Activated T-helper 2 cell treated with anti-CD3 and anti-CD28 coated beads, Interferon-gamma antibody, Interleukin-2, Interleukin-4, amounts not matched to agents 10 μg/mL and 5 μg/mL and 100 μg/mL, durations not matched to agents 14 hours and 24 hours and 36 hours (primary cell): Measurements from ENCODE around the gene PRKCA. TPM values are rescaled to one million over a fixed set of nuclear protein-coding genes. Genes with fewer than 3 reads are reported as not detected.

Source experiments
- DNase-seq: peaks from one replicate; pipeline ENCODE4 v3.0.0; 2021; ENCODE audit warnings: low spot score
- H3K27ac Mint-ChIP-seq: one replicate; pipeline ENCODE4 v1.8.0; 2021; ENCODE audit warnings: mixed read lengths
- H3K27me3 Mint-ChIP-seq: one replicate; pipeline ENCODE4 v1.8.0; 2021; ENCODE audit warnings: low read depth, mixed read lengths
- H3K36me3 Mint-ChIP-seq: one replicate; pipeline ENCODE4 v1.8.0; 2021; ENCODE audit warnings: low read depth, mixed read lengths
- H3K4me1 Mint-ChIP-seq: one replicate; pipeline ENCODE4 v1.8.0; 2021; ENCODE audit warnings: low read depth, mixed read lengths
- H3K4me3 Mint-ChIP-seq: one replicate; pipeline ENCODE4 v1.8.0; 2021; ENCODE audit warnings: low read depth, mild to moderate bottlenecking, moderate library complexity, mixed read lengths
- H3K9me3 Mint-ChIP-seq: one replicate; pipeline ENCODE4 v1.8.0; 2021; ENCODE audit warnings: mixed read lengths
- intact Hi-C: fragments of 100-400 bp; cut with micrococcal nuclease; formaldehyde crosslinking; loops from one replicate; pipeline ENCODE4 v1.15.1; 2023
- total RNA-seq: library from RNA; stranded (reverse); gene quantifications from 2 replicates; pipeline ENCODE4 v1.2.3, GENCODE V29; 2022

PRKCA gene
- total RNA-seq, 1 donor from 2014 or later, result 268 TPM

DNA sequence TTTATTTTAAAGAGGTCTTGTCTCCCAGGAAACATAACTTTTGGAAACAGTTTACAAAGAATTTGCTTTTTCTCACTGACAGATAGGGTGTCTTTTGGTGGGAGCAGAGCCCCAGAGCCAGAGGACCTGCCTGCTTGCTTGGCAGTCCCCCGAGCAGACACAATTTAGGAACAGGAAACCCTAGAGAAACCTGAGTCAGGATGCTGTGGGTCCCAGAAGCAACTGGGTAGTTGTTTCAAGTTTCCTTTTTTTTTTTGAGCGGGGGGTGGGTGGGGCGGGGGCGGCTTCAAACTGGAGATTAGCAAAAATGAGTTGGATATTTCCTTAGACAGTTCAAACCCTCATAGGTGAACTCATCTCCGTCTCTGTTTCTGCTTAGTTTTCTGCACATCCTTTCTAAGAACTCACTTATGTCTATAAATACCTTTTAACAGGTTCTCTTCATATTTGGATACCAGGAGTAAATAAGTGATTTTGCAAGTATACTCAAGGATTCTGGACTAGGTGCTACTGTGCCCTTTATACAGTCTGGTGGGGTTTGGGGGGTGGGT lies 135.1 kb downstream of the PRKCA start:
- peak overlapping the region; percentile 48 for H3K27ac Mint-ChIP-seq
- no peak overlapping the region for H3K4me3 Mint-ChIP-seq
- H3K9me3 Mint-ChIP-seq, result peaks cover 4% of the 10 kb centered on the region
- intact Hi-C loops, result no loop called here
- peaks cover 28% of the 10 kb centered on the region for H3K4me1 Mint-ChIP-seq
- no peak for DNase-seq
- H3K27me3 Mint-ChIP-seq, result no peaks in the 10 kb centered on the region
- H3K36me3 Mint-ChIP-seq, result peaks cover 28% of the 10 kb centered on the region

DNA sequence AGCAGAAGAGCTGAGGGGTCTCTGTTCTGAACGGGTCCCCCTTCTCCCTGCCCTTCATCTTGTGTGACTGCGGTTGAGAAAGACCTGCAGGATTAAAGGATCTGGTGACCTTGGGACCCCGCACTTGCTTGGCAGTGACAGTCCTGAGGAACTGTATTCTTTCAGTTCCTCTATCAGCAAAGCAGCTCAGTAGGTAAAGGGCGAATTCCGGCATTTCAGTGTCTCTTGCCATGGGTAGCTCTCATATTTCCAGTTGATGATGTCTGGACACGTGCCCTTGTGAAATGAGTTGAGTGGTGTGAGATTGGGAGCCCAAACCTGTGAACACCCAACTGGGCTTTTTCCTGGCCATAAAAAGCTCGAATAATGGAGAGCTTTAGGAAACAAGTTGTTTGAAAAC lies 135.7 kb downstream of the PRKCA start:
- H3K9me3 Mint-ChIP-seq, result peaks cover 4% of the 10 kb centered on the region
- no peak for DNase-seq
- H3K4me1 Mint-ChIP-seq, result peaks cover 29% of the 10 kb centered on the region
- H3K27me3 Mint-ChIP-seq, result no peaks in the 10 kb centered on the region
- intact Hi-C loops, result no loop called here
- H3K27ac Mint-ChIP-seq, result peak overlapping the region; percentile 48
- peaks cover 33% of the 10 kb centered on the region for H3K36me3 Mint-ChIP-seq
- no peak overlapping the region for H3K4me3 Mint-ChIP-seq

DNA sequence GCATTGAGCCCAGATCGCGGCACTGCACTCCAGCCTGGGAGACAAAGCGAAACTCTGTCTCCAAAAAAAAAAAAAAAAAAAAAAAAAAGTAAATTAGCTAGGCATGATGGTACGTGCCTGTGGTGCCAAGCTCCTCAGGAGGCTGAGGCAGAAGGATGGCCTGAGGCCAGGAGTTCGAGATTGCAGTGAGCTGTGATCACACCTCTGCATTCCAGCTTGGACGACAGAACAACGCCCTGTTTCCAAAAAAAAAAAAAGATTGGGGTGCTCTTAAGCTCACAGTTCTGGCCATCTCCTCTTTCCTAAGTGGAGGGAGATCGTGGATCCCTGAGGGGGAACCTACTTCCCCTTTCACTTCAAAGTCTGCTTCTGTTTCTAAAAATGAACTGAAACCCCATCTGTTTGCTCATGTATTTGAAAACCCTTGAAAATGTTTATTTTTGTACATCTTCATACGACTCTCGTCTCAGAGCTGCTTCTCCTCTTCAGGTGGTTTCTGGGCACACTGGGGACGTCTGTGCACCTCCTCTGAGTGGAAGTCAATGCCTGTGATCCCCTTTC lies 138.8 kb downstream of the PRKCA start:
- Mint-ChIP-seq H3K27ac (peak overlapping the region; percentile 4), H3K4me3 (no peak overlapping the region), H3K27me3 (no peaks in the 10 kb centered on the region), H3K36me3 (peaks cover 62% of the 10 kb centered on the region), H3K9me3 (peaks cover 4% of the 10 kb centered on the region), H3K4me1 (peaks cover 31% of the 10 kb centered on the region)
- intact Hi-C loops, result no loop called here
- DNase-seq, result no peak

DNA sequence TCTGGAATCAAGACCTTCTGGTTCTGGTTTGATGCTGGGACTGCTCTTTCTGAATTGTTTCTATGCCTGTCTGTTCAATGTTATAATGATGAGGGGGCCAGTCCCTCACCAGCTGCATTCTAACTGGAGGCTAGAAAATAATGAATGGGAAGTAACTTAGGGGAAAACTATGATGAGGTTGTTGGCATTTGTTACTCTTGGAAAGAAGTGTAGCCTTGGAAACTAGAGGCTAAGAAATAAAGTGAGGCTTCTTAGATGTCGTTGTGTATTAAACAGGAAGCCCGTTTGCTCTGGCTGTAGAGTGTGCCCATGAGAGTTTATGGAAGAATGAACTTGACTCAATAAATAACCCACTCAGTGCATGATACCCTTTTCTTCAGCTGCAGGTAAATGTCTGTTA lies 140.8 kb downstream of the PRKCA start:
- Mint-ChIP-seq H3K4me1 (peaks cover 32% of the 10 kb centered on the region), H3K4me3 (no peak overlapping the region), H3K27me3 (no peaks in the 10 kb centered on the region), H3K9me3 (peaks cover 4% of the 10 kb centered on the region), H3K27ac (peak overlapping the region; percentile 61), H3K36me3 (peaks cover 59% of the 10 kb centered on the region)
- no peak for DNase-seq
- intact Hi-C loops, result no loop called here

DNA sequence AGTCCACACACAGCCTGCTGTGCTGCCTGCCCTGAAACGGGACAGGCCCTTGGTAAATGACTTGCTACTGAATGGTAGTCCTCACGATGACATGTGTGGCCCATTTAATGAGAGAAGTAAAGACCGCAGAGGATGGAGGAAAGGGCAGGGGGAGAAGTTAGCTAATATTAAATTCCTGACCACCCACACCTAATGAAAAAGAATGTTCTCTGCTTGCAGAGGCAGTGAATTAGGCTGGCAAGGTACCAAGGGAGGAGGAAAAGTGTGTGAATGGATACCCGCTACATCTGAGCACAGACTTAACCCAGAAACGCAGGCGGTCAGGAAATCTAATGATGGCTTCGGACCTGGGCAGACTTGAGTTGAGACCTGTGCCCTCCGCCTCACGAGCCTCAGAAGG lies 141.2 kb downstream of the PRKCA start:
- no peaks in the 10 kb centered on the region for H3K27me3 Mint-ChIP-seq
- peaks cover 55% of the 10 kb centered on the region for H3K36me3 Mint-ChIP-seq
- intact Hi-C loops, result no loop called here
- no peak overlapping the region for H3K4me3 Mint-ChIP-seq
- no peaks in the 10 kb centered on the region for H3K9me3 Mint-ChIP-seq
- no peak for DNase-seq
- no peak overlapping the region for H3K27ac Mint-ChIP-seq
- H3K4me1 Mint-ChIP-seq, result peaks cover 28% of the 10 kb centered on the region

DNA sequence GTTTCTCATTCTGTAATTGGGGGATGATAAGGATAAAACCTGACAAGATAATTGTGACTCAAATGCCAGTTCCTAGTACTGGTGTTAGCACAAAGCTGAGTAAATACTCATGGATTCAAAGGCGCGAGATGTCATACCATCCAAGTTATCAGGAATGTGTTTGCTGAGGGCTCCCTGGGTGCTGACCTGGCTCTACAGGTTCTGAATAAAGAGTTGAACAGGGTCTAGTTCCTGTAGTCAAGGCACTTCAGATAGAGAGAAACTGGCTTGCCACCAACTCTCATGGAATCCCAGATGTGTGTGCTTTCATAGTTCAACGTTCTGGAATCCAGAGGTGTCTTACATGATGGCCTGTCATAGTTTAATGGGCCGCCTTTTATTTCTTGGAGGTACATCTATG lies 141.6 kb downstream of the PRKCA start:
- DNase-seq, result no peak
- Mint-ChIP-seq H3K27me3 (no peaks in the 10 kb centered on the region), H3K4me3 (no peak overlapping the region), H3K36me3 (peaks cover 55% of the 10 kb centered on the region), H3K9me3 (no peaks in the 10 kb centered on the region), H3K4me1 (peaks cover 28% of the 10 kb centered on the region), H3K27ac (no peak overlapping the region)
- intact Hi-C loops, result no loop called here

DNA sequence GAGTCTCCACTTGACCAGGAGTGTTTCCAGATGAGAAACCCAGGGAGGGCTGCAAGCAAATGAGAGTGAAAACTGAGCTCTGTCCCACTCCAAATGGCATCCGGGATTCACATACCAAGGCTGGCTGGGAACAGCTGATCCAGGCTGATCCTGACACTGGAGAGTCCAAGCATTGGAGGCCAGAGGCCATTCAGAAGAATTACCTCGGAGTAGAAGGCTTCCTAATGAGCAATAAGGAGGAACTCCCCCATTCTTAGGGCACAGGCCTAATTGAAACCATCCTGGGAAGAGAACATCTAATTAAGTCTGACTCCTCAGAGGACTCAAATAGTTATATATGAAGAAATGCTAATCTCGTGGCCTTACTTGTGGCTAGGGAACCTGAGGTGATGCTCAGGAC lies 142.8 kb downstream of the PRKCA start:
- Mint-ChIP-seq H3K27me3 (no peaks in the 10 kb centered on the region), H3K4me1 (peaks cover 36% of the 10 kb centered on the region), H3K4me3 (no peak overlapping the region), H3K36me3 (peaks cover 61% of the 10 kb centered on the region), H3K9me3 (no peaks in the 10 kb centered on the region), H3K27ac (no peak overlapping the region)
- DNase-seq, result no peak
- intact Hi-C loops, result no loop called here

DNA sequence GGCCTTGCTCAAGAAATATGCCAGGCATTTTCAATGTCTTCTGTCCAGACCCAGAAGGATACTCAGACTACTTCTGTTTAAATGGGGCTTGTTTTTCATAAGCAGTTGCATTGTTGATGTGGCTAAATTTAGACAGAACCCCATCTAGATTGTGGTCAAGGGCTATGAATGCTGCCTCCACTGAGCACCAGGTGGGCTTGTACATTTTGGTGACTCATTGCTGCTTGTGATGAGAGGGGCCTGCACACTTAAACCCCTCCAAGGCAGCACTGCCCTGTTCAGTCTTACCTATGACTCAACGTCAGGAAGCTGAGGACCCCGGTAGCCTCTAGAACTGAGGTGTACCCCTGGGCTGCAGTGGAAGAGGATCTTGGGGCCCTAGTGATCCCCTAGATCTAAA lies 144.0 kb downstream of the PRKCA start:
- Mint-ChIP-seq H3K36me3 (peaks cover 65% of the 10 kb centered on the region), H3K27ac (no peak overlapping the region), H3K27me3 (no peaks in the 10 kb centered on the region), H3K9me3 (no peaks in the 10 kb centered on the region), H3K4me1 (peaks cover 40% of the 10 kb centered on the region), H3K4me3 (no peak overlapping the region)
- no peak for DNase-seq
- intact Hi-C loops, result no loop called here

DNA sequence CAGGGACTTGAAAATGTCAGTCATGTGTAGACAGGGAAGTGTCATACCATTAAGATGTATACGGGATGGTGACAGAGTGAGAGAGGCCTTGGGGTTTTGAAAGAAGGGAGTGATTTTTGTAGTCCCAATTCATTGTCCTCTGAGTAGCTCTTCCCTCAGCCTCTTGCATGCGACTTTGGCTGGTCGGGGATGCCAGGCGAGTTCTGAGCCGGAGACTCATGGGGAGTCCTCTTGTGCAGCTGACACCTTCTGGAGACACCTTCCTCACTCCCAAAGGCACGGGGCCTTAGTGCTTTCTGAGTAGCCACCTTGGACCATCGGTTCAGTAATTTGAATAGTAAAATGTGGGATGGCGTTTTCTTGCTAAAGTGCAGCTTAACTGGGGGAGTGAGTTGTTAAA lies 144.7 kb downstream of the PRKCA start:
- H3K4me1 Mint-ChIP-seq, result peaks cover 42% of the 10 kb centered on the region
- no peak overlapping the region for H3K27ac Mint-ChIP-seq
- H3K36me3 Mint-ChIP-seq, result peaks cover 65% of the 10 kb centered on the region
- no peaks in the 10 kb centered on the region for H3K9me3 Mint-ChIP-seq
- no peak for DNase-seq
- intact Hi-C loops, result no loop called here
- H3K27me3 Mint-ChIP-seq, result no peaks in the 10 kb centered on the region
- no peak overlapping the region for H3K4me3 Mint-ChIP-seq

DNA sequence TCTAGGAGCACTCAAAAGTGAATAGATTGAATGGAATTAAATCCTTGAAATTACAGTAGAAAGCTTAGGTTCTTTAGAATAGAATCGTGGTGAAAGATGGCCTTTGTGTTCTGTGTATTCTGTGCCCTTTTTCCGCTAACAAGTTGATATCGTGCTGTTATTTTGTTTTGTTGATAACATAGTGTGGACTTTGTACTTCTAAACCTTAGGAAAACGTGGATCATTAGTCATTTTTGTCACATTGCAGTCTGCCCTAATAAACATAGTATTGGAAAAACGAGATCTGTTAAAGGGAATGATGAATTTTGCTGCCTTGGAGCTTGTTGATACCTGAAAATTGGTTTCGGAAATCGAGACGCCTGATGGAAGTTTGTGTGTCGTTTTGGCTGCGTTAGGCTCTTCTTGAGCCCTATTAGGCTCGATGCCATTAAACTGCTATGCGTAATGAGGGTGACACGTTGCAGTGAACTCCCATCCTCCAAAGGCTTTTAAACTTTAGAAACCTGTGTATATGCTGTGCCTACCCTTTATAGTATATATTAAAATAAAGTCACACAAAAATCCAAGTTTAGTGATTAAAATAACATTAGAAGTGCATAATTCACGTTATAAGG lies 145.7 kb downstream of the PRKCA start:
- peaks cover 34% of the 10 kb centered on the region for H3K4me1 Mint-ChIP-seq
- peaks cover 63% of the 10 kb centered on the region for H3K36me3 Mint-ChIP-seq
- H3K27me3 Mint-ChIP-seq, result no peaks in the 10 kb centered on the region
- no peaks in the 10 kb centered on the region for H3K9me3 Mint-ChIP-seq
- no peak overlapping the region for H3K4me3 Mint-ChIP-seq
- intact Hi-C loops, result no loop called here
- no peak overlapping the region for H3K27ac Mint-ChIP-seq
- no peak for DNase-seq

DNA sequence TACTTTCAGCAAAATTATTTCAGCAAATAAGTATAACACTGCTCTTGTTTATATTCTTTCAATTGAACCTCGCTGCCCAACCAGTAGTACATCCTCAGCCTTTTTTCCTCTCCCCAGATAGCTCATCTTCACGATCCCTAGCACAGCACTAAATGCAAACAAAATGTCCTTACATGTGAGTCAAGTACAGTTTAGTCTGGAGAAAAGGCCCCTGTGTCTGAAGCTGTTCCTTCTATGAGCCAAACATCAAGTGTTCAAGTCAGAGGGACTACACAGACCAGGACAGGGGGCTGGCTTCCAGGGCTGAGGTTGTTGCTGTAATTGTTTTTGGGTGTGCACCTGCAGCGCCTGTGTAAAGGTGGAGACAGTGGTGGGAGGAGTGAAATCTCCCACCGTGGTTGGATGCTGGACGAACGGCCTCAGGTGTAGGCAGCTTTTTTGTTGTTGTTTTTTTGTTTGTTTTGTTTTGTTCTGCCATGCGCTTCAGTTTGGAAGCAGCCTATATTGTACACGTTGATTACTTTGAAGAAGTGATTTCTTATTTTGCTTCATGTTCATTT lies 147.1 kb downstream of the PRKCA start:
- no peak for DNase-seq
- intact Hi-C loops, result no loop called here
- Mint-ChIP-seq H3K36me3 (peaks cover 62% of the 10 kb centered on the region), H3K27ac (peak overlapping the region; percentile 15), H3K27me3 (no peaks in the 10 kb centered on the region), H3K4me3 (no peak overlapping the region), H3K4me1 (peaks cover 32% of the 10 kb centered on the region), H3K9me3 (peaks cover 6% of the 10 kb centered on the region)

DNA sequence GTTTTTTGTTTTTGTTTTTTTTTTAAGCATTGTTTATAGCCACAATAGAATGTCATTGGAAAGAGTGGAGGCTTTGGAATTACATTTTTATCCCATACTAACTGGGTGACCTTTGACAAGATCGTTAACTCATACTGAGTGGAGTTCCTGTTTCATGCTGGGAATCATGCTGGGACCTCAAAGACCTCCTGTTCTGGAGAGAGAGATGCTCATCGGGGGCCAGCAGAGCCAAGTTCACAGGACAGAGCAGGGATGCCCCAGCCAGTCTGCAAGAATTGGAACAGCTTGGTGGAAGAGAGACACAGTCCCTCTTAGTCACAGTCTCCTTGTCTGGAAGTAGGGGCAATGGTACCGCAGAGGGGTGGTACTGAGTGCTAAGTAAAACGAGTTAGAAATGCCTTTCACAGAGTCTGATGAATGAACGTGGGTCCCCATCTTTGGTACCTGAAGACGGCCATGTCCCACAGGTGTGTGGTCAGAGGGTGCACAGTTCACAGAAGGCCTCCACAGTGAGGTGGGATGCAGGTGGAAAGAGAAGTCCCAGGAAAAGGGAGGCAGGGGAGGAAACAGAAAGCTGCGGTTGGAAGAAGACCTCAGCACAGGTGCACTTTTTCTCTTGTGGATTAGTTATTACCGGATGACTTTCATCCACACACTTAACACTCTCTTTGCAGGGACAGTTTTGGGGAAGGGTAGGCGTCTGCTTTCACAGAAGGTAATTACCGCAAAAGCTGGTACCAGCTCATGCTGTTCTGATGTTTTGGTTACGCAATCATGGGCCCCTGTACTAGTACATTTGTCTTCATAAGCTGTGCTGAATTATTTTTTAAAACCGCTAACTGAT lies 147.8 kb downstream of the PRKCA start:
- Mint-ChIP-seq H3K9me3 (peaks cover 7% of the 10 kb centered on the region), H3K27ac (peak overlapping the region; percentile 43), H3K4me3 (no peak overlapping the region)

DNA sequence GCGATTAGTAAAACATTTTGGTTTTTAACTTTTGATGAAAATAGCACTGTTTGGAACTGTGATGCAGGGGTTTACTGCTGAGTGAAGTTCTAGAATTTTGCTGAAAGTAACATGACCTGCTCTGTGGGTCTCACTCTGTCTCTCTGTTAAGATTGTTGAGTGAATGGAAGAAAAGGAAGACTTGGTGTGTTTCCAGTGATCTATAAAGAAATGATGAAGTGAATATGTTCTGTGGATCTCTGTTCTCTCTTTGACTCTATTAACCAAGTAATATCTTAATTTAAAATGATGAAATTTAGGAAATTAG lies 148.4 kb downstream of the PRKCA start:
- Mint-ChIP-seq H3K4me3 (no peak overlapping the region), H3K27me3 (no peaks in the 10 kb centered on the region), H3K27ac (peak overlapping the region; percentile 43), H3K4me1 (peaks cover 28% of the 10 kb centered on the region), H3K9me3 (peaks cover 10% of the 10 kb centered on the region), H3K36me3 (peaks cover 62% of the 10 kb centered on the region)
- intact Hi-C loops, result no loop called here
- DNase-seq, result no peak

More for the DNA sequence above, 147.8 kb downstream of the PRKCA start:
- peaks cover 62% of the 10 kb centered on the region for H3K36me3 Mint-ChIP-seq
- H3K4me1 Mint-ChIP-seq, result peaks cover 29% of the 10 kb centered on the region
- H3K27me3 Mint-ChIP-seq, result no peaks in the 10 kb centered on the region
- intact Hi-C loops, result no loop called here
- DNase-seq, result no peak
